Mucosa of gallbladder (tissue), 1 donor: Measurements from ENCODE around the gene ACP2. TPM values are rescaled to one million over a fixed set of nuclear protein-coding genes. Genes with fewer than 3 reads are reported as not detected.

Experiments
- DNase-seq: peaks from one replicate; pipeline ENCODE4 v3.0.0-alpha.2; 2020; ENCODE audit warnings: low spot score
- total RNA-seq: library from RNA; stranded (reverse); gene quantifications from one replicate; pipeline ENCODE4 v1.2.1, GENCODE V29; 2021
- donor health status: DM: no; HTN: no; CAD: no.

Gene ACP2, protein sequence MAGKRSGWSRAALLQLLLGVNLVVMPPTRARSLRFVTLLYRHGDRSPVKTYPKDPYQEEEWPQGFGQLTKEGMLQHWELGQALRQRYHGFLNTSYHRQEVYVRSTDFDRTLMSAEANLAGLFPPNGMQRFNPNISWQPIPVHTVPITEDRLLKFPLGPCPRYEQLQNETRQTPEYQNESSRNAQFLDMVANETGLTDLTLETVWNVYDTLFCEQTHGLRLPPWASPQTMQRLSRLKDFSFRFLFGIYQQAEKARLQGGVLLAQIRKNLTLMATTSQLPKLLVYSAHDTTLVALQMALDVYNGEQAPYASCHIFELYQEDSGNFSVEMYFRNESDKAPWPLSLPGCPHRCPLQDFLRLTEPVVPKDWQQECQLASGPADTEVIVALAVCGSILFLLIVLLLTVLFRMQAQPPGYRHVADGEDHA
- total RNA-seq: 48.5 TPM

DNA sequence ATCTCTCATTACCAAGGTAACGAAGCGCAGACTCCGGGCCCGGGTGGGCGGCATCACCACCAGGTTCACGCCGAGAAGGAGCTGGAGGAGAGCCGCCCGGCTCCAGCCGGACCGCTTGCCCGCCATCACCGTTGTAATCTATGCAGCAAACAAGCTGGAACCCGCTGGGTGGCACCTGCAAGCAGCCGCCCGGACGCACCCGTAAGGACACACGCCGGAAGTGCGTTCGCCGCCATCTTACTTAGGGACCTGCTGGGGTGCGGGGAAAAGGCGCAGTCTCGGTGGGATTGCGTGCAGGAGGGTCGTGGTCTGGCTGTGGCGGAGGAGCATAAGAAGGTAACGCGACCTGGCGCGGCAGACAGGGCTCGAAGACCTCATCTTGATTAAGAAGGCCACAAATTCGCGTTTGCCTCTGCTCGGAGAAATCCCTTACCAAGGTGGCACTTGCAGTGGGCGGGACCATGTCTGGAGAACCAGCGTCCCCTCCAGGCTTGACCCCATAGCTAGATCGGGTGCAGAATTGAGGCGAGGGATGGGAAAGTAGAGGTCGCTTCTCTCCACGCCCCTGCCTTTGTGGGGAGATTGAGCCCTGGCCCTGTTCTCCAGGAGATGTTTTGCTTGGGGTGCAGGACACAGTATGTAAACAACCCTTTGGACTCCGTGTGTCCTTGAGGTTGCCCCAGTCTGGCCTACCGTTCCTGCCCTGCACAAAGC, at the start of gene ACP2:
TSS of gene ACP2 (minus strand) at position 151 of the 714 bp plus-strand sequence. CDS start at position 126, 25 bp downstream.
- peak; percentile 89 for DNase-seq

DNA sequence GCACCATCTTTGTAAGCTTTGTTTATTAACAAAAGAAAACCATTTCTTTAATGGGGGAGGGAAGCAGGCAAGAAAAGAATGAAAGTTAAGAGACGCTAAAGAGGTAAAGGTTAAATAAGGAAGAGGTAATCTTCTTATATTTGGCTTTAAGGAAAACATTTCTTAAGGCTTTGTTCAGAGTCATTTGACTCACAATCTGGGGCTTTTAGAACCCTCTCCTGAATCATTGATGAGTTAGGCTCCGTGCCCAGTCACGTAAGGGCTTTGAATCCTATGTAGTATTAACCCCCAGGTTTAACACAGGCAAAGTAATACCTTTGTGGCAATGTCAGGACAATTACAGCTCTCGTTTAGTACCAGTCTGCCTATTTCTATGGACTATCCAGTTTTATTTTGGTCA, 47.4 kb upstream of the ACP2 start:
- no peak for DNase-seq

DNA sequence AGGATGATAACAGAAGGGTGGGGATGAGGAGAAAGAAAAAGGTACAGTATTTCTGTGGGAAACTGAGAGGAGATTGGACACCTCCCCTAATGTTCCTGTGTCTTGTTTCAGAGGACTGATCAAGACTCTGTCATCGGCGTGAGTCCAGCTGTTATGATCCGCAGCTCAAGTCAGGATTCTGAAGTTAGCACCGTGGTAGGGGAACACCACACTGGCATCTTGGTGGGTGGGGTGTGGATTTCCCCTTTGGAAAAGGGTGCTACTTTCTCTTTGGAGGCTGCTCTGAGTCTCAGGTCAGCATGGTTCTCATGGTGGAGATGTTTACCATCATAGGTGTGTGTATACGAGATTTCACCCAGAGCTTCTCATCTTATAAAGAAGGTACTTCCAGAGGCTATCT, 46.8 kb upstream of the ACP2 start:
- no peak for DNase-seq

DNA sequence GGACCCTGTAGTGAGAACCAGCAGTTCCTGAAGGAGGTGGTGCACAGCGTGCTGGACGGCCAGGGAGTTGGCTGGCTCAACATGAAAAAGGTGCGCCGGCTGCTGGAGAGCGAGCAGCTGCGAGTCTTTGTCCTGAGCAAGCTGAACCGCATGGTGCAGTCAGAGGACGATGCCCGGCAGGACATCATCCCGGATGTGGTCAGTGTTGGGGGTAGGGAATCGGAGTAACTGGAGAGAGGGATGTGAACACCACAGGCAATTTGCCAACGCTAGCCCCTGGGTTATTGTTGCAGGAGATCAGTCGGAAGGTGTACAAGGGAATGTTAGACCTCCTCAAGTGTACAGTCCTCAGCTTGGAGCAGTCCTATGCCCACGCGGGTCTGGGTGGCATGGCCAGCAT, 41.2 kb upstream of the ACP2 start:
- DNase-seq: no peak

DNA sequence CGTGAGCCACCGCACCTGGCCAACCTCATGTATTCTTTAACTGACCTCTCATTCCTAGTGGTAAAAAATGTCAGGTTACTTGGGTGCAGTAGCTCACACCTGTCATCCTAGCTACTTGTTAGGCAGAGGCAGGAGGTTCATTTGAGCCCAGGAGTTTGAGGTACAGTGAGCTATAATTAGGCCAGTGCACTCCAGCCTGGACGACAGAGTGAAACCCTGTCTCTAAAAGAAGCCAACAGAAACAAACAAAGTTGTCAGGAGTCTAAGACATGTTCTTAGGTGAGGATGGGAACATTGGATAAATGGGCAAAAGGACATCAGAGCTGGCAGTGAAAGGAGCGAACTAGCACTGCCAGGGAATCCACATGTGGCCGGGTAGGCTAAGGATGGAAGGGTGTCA, 39.5 kb upstream of the ACP2 start:
- no peak for DNase-seq

DNA sequence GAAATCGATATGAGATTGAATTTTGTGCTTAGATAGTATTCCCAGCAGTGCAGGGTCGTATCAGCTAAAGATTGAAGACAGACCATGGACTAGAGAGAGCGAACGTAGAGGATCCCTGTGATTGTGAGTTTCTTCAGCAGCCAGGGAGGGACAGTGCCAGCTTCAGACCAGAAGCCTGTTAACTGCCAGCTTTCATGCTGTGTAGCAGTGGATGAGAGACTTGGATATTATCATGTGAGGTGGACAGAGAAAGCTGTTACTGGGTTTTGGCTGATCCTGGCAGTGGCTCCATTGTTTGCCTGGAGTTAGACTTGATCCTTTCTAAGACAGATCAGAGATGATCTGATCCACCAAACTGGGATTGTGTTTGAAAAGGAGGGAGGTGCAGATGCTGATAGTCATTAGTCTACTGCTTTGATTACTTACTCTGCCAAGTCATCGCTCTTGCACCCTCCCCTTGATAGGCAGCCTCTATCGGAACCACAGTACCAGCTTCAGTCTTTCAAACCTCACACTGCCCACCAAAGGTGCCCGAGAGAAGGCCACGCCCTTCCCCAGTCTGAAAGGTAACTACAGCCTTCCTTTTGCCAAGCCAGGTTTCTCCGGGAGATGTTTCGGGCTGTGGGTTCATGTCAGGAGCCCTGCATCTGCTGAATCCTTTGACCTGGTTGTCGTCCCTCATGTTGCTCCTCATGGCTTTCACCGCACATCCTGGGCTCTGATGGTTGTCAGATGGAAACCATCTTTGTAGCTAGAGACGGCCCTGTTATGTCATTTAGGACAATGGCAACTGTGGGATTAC, 37.6 kb upstream of the ACP2 start:
- DNase-seq: no peak

DNA sequence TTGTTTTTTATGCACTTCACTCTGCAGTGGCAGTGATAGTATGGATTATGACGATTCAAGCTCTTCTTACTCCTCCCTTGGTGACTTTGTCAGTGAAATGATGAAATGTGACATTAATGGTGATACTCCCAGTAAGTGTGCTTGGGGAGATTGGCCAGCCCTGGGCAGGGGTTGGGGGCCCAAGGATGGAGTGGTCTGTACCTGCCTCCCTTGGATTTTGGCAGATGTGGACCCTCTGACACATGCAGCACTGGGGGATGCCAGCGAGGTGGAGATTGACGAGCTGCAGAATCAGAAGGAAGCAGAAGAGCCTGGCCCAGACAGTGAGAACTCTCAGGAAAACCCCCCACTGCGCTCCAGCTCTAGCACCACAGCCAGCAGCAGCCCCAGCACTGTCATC, 35.5 kb upstream of the ACP2 start:
- no peak for DNase-seq

DNA sequence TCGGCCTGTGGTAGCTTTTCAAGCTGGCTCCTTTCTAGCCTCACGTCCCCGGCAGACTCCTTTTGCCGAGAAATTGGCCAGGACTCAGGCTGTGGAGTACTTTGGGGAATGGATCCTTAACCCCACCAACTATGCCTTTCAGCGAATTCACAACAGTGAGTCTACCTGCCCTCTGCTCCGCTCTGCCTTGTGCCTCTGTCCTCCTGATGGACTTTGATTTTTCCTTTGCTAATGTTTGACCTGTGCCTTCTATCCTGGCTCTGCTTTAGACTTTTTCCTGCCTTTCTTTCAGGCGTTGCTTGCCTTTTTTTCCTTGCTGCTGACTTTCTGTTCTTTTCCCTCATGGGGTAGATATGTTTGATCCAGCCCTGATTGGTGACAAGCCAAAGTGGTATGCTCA, 33.8 kb upstream of the ACP2 start:
- DNase-seq: no peak

DNA sequence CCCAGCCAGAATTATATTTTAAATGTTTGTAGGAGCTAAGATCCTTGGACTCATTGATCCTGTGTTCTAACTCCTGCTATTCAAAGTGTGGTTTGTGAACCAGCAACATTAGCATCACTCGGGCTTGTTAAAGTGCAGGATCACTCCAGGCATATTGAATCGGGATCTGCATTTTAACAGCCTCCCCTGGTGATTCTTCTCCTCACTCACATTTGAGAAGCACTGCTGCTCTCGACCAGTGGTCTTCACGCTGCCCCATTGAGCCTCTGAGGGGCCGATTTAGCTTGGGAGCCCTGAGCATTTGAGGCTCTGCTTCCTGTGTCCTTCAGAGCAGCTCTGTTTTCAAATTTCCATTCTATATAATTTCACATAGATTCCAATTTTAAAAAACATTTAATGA, 32.2 kb upstream of the ACP2 start:
- DNase-seq: no peak

DNA sequence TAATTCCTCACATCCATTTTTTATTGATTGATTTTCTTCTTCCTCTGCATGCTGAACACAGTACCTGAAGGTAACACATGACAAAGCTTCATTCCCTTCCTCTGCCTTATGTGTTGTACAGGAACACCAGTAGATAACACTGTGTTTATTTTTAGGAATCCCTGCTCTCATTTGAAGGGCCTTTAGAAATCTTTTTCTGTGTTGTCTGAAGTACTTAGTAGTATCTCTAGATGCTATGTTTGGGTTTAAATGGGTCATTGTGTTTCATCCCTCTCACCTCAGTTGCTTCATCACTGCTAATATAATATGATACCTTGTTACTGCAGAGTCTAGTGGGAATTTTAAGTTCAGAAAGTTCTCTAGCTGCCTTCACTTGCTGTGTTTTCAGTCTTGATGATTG, 31.5 kb upstream of the ACP2 start:
- DNase-seq: no peak

DNA sequence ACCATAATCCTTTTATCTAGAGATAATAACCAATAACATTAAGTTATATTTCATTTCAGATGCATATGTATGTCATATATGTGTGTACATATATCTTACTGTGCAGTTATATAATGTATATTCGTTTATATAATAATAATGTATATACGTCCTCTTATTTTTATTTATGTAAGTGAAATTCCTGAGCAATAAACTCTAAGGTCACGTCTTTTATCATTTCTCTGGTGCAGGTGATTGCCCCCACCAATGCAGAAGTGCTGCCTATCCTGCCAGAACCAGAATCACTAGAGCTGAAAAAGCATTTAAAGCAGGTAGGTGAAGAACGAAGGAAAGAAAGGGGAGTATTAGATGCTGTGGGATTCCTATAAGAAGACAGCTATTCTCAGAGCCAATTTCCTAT, 30.2 kb upstream of the ACP2 start:
- DNase-seq: no peak

DNA sequence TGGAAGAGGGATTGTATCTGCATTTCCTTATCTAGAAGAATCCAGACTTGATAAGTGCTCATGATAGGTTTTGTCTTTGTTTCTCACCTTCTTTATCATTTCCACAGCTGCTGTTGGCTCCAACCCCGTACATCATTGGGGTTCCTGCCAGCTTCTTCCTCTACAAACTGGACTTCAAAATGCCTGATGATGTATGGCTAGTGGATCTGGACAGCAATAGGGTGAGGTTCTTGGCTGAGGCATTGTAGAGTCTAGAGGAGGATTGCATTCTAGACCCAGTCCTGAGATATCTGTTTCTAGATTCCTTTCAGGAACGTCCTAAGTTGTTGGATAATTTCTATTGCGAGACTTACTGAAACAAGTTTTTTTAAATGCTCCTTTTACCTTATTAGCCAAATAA, 29.4 kb upstream of the ACP2 start:
- DNase-seq: no peak

DNA sequence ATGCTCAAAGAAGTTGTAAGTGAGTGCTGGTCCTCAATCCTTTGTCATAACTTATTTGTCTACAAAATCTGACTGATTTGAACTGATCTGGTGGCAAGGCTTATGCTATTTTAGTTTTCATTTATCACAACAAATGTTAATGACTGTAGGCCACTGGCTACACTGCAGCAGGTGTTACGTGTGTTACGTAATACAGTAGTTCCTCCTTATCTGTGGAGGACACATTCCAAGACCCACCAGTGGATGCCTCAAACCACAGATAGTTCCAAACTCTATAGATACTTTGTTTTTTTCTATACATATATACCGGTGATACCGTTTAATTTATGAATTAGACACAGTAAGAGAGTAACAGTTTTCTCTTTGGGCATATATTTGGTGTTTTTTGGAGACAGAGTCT, 28.3 kb upstream of the ACP2 start:
- no peak for DNase-seq

DNA sequence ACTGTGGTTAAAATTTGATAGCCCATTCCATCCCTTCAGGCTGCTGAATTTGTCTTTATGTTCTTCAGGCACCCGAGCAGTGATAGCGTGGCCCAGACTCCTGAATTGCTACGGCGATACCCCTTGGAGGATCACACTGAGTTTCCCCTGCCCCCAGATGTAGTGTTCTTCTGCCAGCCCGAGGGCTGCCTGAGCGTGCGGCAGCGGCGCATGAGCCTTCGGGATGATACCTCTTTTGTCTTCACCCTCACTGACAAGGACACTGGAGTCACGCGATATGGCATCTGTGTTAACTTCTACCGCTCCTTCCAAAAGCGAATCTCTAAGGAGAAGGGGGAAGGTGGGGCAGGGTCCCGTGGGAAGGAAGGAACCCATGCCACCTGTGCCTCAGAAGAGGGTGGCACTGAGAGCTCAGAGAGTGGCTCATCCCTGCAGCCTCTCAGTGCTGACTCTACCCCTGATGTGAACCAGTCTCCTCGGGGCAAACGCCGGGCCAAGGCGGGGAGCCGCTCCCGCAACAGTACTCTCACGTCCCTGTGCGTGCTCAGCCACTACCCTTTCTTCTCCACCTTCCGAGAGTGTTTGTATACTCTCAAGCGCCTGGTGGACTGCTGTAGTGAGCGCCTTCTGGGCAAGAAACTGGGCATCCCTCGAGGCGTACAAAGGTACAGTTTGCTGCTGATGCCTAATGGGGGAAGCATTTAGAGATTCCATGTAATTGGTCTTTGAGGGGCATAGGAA, 26.1 kb upstream of the ACP2 start:
- no peak for DNase-seq

DNA sequence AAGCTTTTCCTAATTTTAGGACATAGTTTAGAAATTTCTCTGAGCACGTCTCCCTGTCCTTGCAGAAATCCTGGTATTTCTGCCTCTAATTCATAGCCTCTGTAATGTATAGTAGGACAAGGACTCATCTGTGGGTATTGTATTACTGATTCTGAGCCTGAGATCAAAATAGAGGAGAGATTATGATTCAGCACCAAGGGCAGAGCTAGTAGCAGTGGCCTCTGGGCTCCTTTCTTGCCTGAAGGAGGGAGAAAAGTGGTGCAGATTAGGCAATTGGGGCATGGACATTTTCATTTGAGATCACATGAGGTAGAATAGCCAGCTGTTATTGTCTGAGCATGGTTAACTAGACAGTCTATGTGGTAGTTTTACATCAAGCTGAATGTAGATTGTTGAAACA, 24.1 kb upstream of the ACP2 start:
- DNase-seq: no peak

DNA sequence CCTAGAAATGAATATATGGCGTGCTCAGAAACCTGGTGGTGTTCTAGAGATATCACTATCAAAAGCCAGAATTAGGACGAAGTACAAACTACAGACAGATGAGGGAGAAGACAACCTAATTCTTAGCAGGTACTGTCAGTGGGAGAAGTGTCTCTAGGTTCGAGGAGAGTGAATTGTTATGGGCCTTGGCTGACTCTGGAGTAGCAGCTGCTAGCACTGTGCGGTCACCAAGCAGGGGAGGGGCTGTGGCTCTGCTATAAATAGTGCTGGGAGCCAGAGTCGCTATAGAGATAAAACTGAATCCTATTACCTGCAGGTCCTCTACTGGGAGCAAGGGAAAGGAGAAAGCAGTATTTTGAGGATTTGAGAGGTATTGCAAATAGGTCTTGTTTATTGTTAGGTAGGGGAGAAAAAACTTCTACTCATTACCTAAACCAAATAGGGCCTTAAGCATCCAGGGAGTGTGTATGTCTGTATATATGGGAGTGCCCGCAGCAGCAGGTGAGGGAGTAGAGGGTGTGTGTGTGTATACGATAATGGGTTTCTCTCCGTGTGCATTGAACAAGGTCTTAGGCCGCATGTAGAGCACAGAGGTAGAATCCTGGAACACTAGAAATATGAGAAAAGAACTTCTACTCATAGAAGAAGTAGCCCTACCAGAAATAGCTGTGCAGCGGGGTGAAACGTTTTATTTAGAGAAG, 23.5 kb upstream of the ACP2 start:
- no peak for DNase-seq

DNA sequence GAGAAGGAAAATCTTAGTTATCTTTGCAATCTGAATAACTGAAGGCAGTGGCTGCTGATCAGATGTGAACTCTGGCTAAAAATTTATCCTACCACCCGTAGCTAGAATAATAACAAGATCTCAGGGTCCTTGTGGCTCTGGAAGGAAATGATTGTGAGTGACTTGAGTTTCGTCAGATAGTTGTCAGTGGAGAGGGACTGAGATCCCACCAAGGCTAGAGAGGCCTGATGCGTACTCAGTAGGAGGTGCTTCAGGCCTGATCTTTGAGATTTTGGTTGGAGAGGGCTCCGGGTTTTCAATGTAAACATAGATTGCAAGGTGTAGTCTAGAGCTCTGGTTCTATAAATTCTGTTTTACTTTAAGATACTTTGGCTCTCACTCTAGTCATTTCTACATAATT, 22.7 kb upstream of the ACP2 start:
- no peak for DNase-seq

DNA sequence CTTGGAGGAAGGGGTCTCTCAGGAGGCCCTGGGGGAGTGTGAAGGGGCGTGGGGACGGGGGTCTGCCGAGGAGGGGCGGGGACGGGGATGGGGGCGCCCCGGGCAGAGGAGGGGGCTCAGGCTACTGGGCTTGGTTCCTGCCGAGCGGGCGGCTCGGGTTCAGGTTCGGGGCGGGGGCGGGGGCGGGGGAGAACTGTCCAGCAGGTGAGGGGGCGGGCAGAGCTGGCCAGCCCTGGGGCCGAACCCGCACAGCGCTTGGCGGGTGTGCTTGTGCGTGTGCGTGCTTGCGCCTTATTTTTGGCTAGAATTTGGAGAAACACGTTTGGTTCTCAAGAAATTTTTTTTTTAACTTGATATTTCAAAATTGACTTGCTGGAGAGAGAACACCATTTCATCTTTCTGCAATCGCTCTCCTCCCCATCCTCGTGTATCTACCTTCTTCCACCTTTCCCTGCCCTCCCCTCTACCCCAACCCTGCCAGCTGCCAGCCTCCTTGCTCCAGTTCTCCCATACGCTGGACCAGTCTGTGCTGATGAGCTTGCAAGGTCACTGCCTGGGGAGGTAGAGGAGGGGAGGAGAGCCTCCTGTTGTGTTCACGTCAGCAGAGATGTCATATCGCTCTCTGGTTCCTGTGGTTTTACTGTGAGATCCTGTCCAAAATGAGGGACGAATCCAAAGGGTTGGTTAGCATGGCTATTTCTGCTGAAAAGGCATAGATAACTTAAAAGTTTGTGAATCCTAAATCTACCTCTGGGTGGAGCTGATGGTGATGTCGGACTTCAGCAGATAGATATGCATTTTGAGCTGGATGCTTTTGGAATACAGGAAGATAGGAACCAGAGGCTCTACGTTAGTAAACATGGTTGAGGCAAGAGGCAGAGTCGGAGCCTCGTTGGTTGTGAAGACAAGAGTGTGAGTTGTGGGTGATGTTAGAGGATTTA, 22.0 kb upstream of the ACP2 start:
- DNase-seq: no peak

DNA sequence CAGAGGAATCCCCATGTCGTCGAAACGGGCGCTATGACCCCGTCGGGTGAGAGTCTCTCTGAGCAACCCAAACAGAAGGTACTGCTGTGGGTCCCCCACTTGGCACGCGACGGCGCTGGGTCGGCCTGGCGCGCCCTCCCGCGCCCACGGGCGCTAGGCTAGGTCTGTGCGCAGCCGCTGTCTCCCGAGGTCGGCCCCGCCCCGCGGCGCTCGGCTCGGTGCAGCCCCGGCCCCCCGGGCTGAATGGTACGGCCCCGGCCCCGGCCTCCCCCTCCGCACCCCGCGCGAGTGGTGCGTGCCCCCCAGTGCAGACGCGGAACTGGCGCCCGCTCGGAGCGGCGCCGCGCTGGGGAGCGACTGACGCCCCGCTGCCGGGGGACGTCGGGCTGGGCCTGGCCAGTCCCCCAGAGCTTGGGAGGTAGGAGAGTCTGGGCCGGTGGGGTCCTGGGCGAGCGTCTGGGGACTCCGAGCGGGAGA, 21.3 kb upstream of the ACP2 start, which contains the start of gene MADD:
TSS of gene MADD (plus strand) at position 305 of the 477 bp plus-strand sequence.
- DNase-seq: peak; percentile 87
